GM12865 (cell line): ENCODE measurements around the gene SCYGR7.
A peak's percentile ranks its signal among the peaks of the same experiment; 100 is the strongest.

Source experiments
- DNase-seq: peaks from one replicate; pipeline ENCODE4 v3.0.0; 2010; ENCODE audit warnings: low read depth
- H3K4me3 ChIP-seq: 2 replicates; pipeline ENCODE4 v1.5.1; 2011; ENCODE audit warnings: mild to moderate bottlenecking, low read depth, low read length, control low read depth
- TF ChIP-seq, protein P1 (sequence below): IDR thresholded peaks from 2 replicates; pipeline ENCODE4 v1.5.1; 2011; ENCODE audit warnings: low read length, control low read depth, low read depth, inconsistent platforms; ENCODE audit not compliant: insufficient read depth; ENCODE audit errors: missing control alignments

The SCYGR7 gene

DNA sequence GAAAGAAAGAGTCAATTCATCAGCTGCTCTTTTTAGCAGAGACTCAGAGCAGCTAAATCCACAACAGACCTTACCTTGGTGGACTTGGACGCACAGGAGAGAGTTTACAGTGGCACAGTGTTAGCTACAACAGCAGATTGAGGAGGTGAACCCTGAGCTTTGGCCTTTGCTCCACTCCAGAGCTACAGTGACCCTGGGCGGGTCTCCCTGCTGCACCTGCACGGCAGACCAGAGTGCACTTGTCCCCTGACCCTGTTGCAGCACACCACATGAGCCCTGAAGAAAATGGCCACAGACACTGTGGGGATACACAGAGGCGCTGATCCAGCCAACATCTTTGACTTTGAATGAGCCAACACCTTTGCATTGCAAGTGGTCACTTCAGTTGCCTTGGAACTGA, 21.3 kb upstream of the SCYGR7 start:
- TF ChIP-seq, protein P1, sequence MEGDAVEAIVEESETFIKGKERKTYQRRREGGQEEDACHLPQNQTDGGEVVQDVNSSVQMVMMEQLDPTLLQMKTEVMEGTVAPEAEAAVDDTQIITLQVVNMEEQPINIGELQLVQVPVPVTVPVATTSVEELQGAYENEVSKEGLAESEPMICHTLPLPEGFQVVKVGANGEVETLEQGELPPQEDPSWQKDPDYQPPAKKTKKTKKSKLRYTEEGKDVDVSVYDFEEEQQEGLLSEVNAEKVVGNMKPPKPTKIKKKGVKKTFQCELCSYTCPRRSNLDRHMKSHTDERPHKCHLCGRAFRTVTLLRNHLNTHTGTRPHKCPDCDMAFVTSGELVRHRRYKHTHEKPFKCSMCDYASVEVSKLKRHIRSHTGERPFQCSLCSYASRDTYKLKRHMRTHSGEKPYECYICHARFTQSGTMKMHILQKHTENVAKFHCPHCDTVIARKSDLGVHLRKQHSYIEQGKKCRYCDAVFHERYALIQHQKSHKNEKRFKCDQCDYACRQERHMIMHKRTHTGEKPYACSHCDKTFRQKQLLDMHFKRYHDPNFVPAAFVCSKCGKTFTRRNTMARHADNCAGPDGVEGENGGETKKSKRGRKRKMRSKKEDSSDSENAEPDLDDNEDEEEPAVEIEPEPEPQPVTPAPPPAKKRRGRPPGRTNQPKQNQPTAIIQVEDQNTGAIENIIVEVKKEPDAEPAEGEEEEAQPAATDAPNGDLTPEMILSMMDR, result no peak

DNA sequence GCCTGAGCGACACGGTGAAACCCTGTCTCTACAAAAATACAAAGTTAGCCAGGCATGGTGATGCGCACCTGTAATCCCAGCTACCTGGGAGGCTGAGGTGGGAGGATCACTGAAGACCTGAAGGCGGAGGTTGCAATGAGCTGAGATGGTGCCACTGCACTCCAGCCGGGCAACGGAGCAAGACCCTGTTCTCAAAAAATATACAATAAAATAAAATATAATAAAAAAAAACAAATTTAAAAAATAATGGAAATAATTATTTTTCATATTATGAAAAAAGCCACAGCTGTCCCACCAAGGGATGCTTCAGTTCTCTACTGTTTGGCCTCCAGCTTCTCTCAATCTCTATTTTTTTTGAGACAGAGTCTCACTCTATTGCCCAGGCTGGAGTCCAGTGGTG, 20.7 kb upstream of the SCYGR7 start:
- TF ChIP-seq, protein P1, result no peak
- no peak overlapping the region for H3K4me3 ChIP-seq
- DNase-seq, result no peak

More for the DNA sequence above, 21.3 kb upstream of the SCYGR7 start:
- no peak for DNase-seq
- H3K4me3 ChIP-seq, result no peak overlapping the region

DNA sequence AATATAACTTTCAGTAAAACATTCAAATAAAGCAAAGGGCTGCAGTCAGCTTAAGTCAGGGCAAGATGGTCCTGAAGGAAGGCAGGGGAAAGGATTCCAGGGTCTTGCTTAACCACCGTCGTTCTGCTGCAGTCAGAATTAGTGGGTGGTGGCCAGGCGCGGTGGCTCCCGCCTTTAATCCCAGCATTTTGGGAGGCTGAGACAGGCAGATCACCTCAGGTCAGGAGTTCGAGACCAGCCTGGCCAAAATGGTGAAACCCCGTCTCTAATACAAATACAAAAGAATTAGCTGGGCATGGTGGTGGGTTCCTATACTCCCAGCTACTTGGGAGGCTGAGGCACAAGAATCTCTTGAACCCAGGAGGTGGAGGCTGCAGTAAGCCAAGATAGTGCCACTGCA, 17.1 kb upstream of the SCYGR7 start:
- TF ChIP-seq, protein P1, result no peak
- no peak overlapping the region for H3K4me3 ChIP-seq
- no peak for DNase-seq

DNA sequence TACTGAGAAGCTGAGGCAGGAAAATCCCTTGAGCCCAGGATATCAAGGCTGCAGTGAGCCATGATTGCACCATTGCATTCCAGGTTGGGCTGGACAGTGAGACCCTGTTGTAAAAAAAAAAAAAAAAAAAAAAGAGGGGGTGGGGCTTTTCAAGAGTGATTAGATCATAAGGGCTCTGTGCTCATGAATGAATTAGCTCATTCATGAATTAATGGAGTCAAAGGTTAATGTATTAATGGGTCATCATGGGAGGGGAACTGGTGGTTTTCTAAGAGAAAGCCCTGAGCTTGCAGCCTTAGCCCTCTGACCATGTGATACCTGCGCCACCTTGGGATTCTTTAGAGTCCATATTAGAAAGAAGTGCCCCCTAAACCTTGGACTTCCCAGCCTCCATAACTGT, 14.8 kb upstream of the SCYGR7 start:
- DNase-seq, result no peak
- TF ChIP-seq, protein P1, result no peak
- H3K4me3 ChIP-seq, result no peak overlapping the region

DNA sequence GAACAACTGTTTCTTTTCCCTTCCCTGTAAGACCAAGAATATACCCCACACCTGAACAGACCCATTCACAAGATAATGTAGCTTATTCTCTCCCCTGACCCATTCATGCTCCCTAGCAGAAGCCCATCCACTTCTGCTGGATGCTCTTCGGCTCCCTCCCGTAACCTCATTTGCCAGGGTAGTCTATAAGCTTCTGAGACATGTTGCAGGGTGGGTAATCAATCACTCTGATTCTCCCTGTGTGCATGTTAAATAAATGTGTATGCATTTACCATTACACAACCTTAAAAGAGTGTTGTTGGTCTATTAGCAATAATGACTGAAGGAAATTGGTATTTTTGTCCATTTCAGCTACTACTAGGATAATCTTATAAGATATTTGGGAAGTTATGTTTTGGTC, 11.6 kb upstream of the SCYGR7 start:
- H3K4me3 ChIP-seq, result no peak overlapping the region
- TF ChIP-seq, protein P1, result no peak
- no peak for DNase-seq

DNA sequence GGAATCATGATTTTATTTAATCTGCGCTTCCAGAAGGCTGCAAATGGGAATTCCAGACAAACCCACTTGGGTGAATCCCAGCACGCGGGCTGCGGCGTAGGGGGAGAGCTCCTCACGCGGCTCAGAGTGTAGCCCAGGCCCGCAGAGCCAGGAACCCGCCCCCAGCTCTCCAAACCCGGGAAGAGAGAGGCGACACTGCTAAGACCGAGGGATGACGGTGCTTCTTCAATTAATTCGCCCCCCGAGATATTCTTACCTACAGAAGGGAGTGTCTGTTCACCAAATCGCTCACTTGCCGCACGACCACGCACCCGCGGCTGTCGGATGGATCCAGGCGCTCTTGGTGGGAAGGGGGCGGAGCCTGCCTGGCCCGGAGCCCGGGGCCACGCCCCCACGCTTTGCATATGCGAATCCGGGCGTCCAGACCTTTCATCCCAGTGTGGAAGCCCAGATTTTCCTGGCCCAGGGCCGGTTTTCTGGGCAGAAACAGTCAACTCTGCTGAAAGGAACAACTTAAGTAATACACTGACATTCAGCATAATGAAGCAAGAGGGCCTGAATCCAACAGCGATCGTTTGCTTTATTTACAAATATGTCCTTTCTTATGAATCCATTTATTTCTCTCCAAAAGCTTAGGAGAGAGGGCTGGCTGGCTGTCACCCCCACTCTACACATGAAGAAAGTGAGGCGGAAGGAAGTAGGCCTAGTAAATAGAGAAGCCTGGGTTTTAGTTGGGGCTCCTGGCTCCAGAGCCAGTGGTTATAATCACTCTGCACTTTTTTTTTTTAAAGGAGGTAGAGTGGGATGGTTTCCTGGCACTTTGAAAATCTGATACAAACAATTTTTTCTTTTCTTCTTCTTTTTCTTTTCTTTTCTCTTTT, 10.2 kb upstream of the SCYGR7 start, which contains the start of gene SLC19A3:
Gene SLC19A3 (minus strand): TSS at position 342 of the 881 bp plus-strand sequence. CDS start 15,710 bp downstream, outside the sequence.
- no peak within 1 kb of the TSS for H3K4me3 ChIP-seq
- DNase-seq, result peak; percentile 4
- TF ChIP-seq, protein P1, result no peak
